ENCODE data around the gene VCAN. TPM values are rescaled to one million over a fixed set of nuclear protein-coding genes. Genes with fewer than 3 reads are reported as not detected.

VCAN gene
- total RNA-seq, 1 donor from 2014 or later = 203 TPM

- H3K4me3 Mint-ChIP-seq (ENCODE audit: unreplicated experiment) = no peak overlapping the region
- H3K27me3 Mint-ChIP-seq (ENCODE audit: unreplicated experiment) = no peaks in the 10 kb centered on the region
- TF ChIP-seq CTCF (IDR thresholded peaks at IDR 0.05; ENCODE audit: unreplicated experiment) = no peak
- H3K9me3 Mint-ChIP-seq (ENCODE audit: unreplicated experiment) = no peaks in the 10 kb centered on the region
- peaks cover 9% of the 10 kb centered on the region for H3K36me3 Mint-ChIP-seq (ENCODE audit: low read depth, unreplicated experiment)
- no peaks in the 10 kb centered on the region for H3K4me1 Mint-ChIP-seq (ENCODE audit: unreplicated experiment)
- H3K27ac Mint-ChIP-seq (ENCODE audit: unreplicated experiment) = no peak overlapping the region
- no peak for DNase-seq (ENCODE audit: low spot score)
These were observed 82.6 kb downstream of the VCAN start for GRCh38 chr5:83554133-83554532.

DNA sequence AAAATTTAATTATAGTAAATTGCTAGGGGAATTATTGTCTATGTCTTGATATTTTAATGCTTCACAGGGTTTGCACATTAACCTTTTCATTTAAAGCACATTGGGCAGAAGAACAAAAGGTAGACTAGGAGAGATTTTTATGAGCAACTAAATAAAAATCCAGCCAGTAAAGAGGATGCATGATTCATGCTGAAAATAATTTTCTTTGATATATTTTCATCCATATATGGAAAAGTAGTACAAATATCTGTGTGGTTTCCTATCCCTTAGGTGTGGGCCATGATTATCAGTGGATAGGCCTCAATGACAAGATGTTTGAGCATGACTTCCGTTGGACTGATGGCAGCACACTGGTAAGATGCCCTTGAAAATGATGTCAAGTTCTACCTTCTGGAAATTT lies 83.1 kb downstream of the VCAN start:
- no peaks in the 10 kb centered on the region for H3K27me3 Mint-ChIP-seq (ENCODE audit: unreplicated experiment)
- H3K4me1 Mint-ChIP-seq (ENCODE audit: unreplicated experiment) = no peaks in the 10 kb centered on the region
- H3K36me3 Mint-ChIP-seq (ENCODE audit: low read depth, unreplicated experiment) = peaks cover 13% of the 10 kb centered on the region
- no peak for TF ChIP-seq CTCF (IDR thresholded peaks at IDR 0.05; ENCODE audit: unreplicated experiment)
- no peak overlapping the region for H3K27ac Mint-ChIP-seq (ENCODE audit: unreplicated experiment)
- DNase-seq (ENCODE audit: low spot score) = no peak
- H3K4me3 Mint-ChIP-seq (ENCODE audit: unreplicated experiment) = no peak overlapping the region
- no peaks in the 10 kb centered on the region for H3K9me3 Mint-ChIP-seq (ENCODE audit: unreplicated experiment)

GRCh38 chr5:83555263-83555662 lies 83.7 kb downstream of the VCAN start:
- H3K4me3 Mint-ChIP-seq (ENCODE audit: unreplicated experiment) = no peak overlapping the region
- H3K9me3 Mint-ChIP-seq (ENCODE audit: unreplicated experiment) = no peaks in the 10 kb centered on the region
- DNase-seq (ENCODE audit: low spot score) = no peak
- no peak for TF ChIP-seq CTCF (IDR thresholded peaks at IDR 0.05; ENCODE audit: unreplicated experiment)
- H3K36me3 Mint-ChIP-seq (ENCODE audit: low read depth, unreplicated experiment) = peaks cover 13% of the 10 kb centered on the region
- no peaks in the 10 kb centered on the region for H3K4me1 Mint-ChIP-seq (ENCODE audit: unreplicated experiment)
- H3K27ac Mint-ChIP-seq (ENCODE audit: unreplicated experiment) = no peak overlapping the region
- no peaks in the 10 kb centered on the region for H3K27me3 Mint-ChIP-seq (ENCODE audit: unreplicated experiment)

DNA sequence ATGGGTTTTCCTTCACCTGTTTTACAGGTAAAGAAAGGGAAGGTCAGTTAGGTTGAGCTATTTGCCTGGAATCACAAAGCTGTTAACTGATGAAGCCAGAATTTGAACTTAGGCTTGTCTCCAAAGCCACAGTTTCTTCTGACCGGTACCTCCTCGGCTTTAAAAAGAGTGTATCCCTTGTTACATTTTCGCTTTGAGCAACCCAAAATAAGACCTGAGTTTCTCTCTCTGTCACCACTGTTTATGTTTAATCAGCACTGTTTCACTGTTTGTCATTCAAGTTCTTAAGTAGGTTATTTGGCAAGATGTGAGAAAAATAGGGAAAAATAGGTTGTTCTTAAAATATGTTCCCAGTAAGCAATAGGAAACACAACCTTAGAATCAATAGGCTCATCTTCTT lies 84.6 kb downstream of the VCAN start:
- Mint-ChIP-seq H3K4me1 (ENCODE audit: unreplicated experiment) (no peaks in the 10 kb centered on the region), H3K36me3 (ENCODE audit: low read depth, unreplicated experiment) (peaks cover 13% of the 10 kb centered on the region), H3K27me3 (ENCODE audit: unreplicated experiment) (no peaks in the 10 kb centered on the region), H3K9me3 (ENCODE audit: unreplicated experiment) (no peaks in the 10 kb centered on the region), H3K27ac (ENCODE audit: unreplicated experiment) (no peak overlapping the region), H3K4me3 (ENCODE audit: unreplicated experiment) (no peak overlapping the region)
- no peak for TF ChIP-seq CTCF (IDR thresholded peaks at IDR 0.05; ENCODE audit: unreplicated experiment)
- DNase-seq (ENCODE audit: low spot score) = no peak

GRCh38 chr5:83559118-83559785 lies 87.7 kb downstream of the VCAN start:
- no peaks in the 10 kb centered on the region for H3K4me1 Mint-ChIP-seq (ENCODE audit: unreplicated experiment)
- H3K4me3 Mint-ChIP-seq (ENCODE audit: unreplicated experiment) = no peak overlapping the region
- no peak overlapping the region for H3K27ac Mint-ChIP-seq (ENCODE audit: unreplicated experiment)
- H3K9me3 Mint-ChIP-seq (ENCODE audit: unreplicated experiment) = no peaks in the 10 kb centered on the region
- no peak for TF ChIP-seq CTCF (IDR thresholded peaks at IDR 0.05; ENCODE audit: unreplicated experiment)
- DNase-seq (ENCODE audit: low spot score) = no peak
- no peaks in the 10 kb centered on the region for H3K27me3 Mint-ChIP-seq (ENCODE audit: unreplicated experiment)
- peaks cover 12% of the 10 kb centered on the region for H3K36me3 Mint-ChIP-seq (ENCODE audit: low read depth, unreplicated experiment)

Data from endothelial cell (in vitro differentiated cells).